GM23248 (cell line): ENCODE data around the gene HOOK1. TPM values are rescaled to one million over a fixed set of nuclear protein-coding genes. Genes with fewer than 3 reads are reported as not detected.
"Not testable (repeated sequence)": the region's sequence is repeated elsewhere in the genome, so short reads cannot be mapped to it uniquely, and the experiment has no call there.

Experiments
- DNase-seq: peaks from one replicate; pipeline ENCODE4 v3.0.0-alpha.2; 2015
- H2AFZ ChIP-seq: fragments of 200-600 bp; sonication (generic); 2 replicates; pipeline ENCODE4 v1.6.1; 2016; ENCODE audit warnings: antibody characterized with exemption
- H3F3A ChIP-seq: fragments of 200-600 bp; sonication (generic); 2 replicates; pipeline ENCODE4 v1.6.1; 2016; ENCODE audit warnings: mild to moderate bottlenecking, antibody characterized with exemption, mixed run types; ENCODE audit not compliant: insufficient read depth
- H3K27ac ChIP-seq: fragments of 200-600 bp; sonication (generic); 2 replicates; pipeline ENCODE4 v1.5.1; 2016; ENCODE audit warnings: mild to moderate bottlenecking
- H3K27me3 ChIP-seq: fragments of 200-600 bp; sonication (generic); replicated peaks from 2 replicates; pipeline ENCODE4 v1.6.1; 2016; ENCODE audit warnings: mild to moderate bottlenecking; ENCODE audit not compliant: insufficient read depth
- H3K36me3 ChIP-seq: fragments of 200-600 bp; sonication (generic); 2 replicates; pipeline ENCODE4 v1.6.1; 2016; ENCODE audit warnings: low read depth, mild to moderate bottlenecking
- H3K4me1 ChIP-seq: fragments of 200-600 bp; sonication (generic); 2 replicates; pipeline ENCODE4 v1.6.1; 2016; ENCODE audit warnings: mild to moderate bottlenecking; ENCODE audit not compliant: insufficient read depth
- H3K4me2 ChIP-seq: fragments of 200-600 bp; sonication (generic); one replicate; pipeline ENCODE4 v1.6.1; 2016; ENCODE audit warnings: mild to moderate bottlenecking; ENCODE audit not compliant: unreplicated experiment
- H3K4me3 ChIP-seq: fragments of 200-600 bp; sonication (generic); 2 replicates; pipeline ENCODE4 v1.5.1; 2016; ENCODE audit warnings: mild to moderate bottlenecking
- H3K79me2 ChIP-seq: fragments of 200-600 bp; sonication (generic); 2 replicates; pipeline ENCODE4 v1.6.1; 2016; ENCODE audit warnings: mild to moderate bottlenecking; ENCODE audit not compliant: insufficient read depth
- H3K9ac ChIP-seq: fragments of 200-600 bp; sonication (generic); 2 replicates; pipeline ENCODE4 v1.6.1; 2016; ENCODE audit warnings: mild to moderate bottlenecking
- H3K9me2 ChIP-seq: fragments of 200-600 bp; sonication (generic); 2 replicates; pipeline ENCODE4 v1.6.1; 2016; ENCODE audit warnings: mixed run types, mild to moderate bottlenecking, moderate library complexity; ENCODE audit not compliant: insufficient read depth
- H3K9me3 ChIP-seq: fragments of 200-600 bp; sonication (generic); one replicate; pipeline ENCODE4 v1.6.1; 2017; ENCODE audit warnings: low read depth
- H4K20me1 ChIP-seq: fragments of 200-600 bp; sonication (generic); 2 replicates; pipeline ENCODE4 v1.6.0; 2016; ENCODE audit not compliant: insufficient read depth
- EZH2 ChIP-seq: fragments of 200-600 bp; sonication (generic); IDR thresholded peaks from 2 replicates; pipeline ENCODE4 v1.6.1; 2018; ENCODE audit warnings: antibody characterized with exemption, mild to moderate bottlenecking; ENCODE audit not compliant: insufficient read depth, poor library complexity, severe bottlenecking
- EZH2phosphoT487 ChIP-seq: fragments of 200-600 bp; sonication (generic); IDR thresholded peaks from 2 replicates; pipeline ENCODE4 v1.6.1; 2018; ENCODE audit warnings: antibody characterized with exemption, moderate library complexity, mild to moderate bottlenecking, low read depth; ENCODE audit not compliant: insufficient read depth
- WGBS, 2 experiments: methylation state at CpG; one replicate each; pipeline ENCODE4 v1.1.6; 2015 to 2017; ENCODE audit warnings: low lambda C conversion rate in 2 of 2, low coverage in 1 of 2; ENCODE audit errors: missing lambda C conversion rate in 2 of 2; 5-methylcytosine and 5-hydroxymethylcytosine counted together
- in situ Hi-C: fragments of 300-500 bp; cut with MboI; formaldehyde crosslinking; loops from 2 replicates; pipeline ENCODE4 v1.15.0; 2020
- polyA plus RNA-seq: library from polyadenylated mRNA; unstranded; fragments of >200 nt; fragmentation: Nextera tagmentation; extraction: Ambion mirVana; gene quantifications from 2 replicates; pipeline ENCODE4 v1.2.1, GENCODE V29; 2016
- total RNA-seq: library from RNA; depleted of rRNA; stranded (reverse); fragments of >200 nt; shearing (Covaris generic); gene quantifications from 2 replicates; pipeline ENCODE4 v1.2.3, GENCODE V29; 2014; rRNA removed

HOOK1 gene
- total and polyA plus RNA-seq, 2 experiments from 2014 or later: not detected

GRCh38 chr1:59917026-59917784 is 102.5 kb downstream of the HOOK1 start:
- in situ Hi-C loops: no loop called here
- Histone ChIP-seq H3K4me2 (no peak overlapping the region), H3K79me2 (no peaks in the 10 kb centered on the region), H3K9me2 (no peaks in the 10 kb centered on the region), H3F3A (no peaks in the 10 kb centered on the region), H3K4me3 (no peak overlapping the region), H4K20me1 (no peaks in the 10 kb centered on the region), H3K9me3 (no peaks in the 10 kb centered on the region), H3K36me3 (no peaks in the 10 kb centered on the region), H3K27me3 (peaks cover 21% of the 10 kb centered on the region), H2AFZ (no peak overlapping the region), H3K27ac (no peak overlapping the region), H3K9ac (no peak overlapping the region), H3K4me1 (no peaks in the 10 kb centered on the region)
- 60 to 68% methylated on average over 10 of the region's 10 CpGs for WGBS, 2 experiments
- DNase-seq: no peak
- TF ChIP-seq EZH2phosphoT487 (no peak), EZH2 (no peak)

- Histone ChIP-seq H3K9me3 (no peaks in the 10 kb centered on the region), H3K4me2 (no peak overlapping the region), H3K9ac (no peak overlapping the region), H3K27ac (no peak overlapping the region), H3K36me3 (no peaks in the 10 kb centered on the region), H4K20me1 (no peaks in the 10 kb centered on the region), H3K4me1 (no peaks in the 10 kb centered on the region), H3F3A (no peaks in the 10 kb centered on the region), H3K9me2 (no peaks in the 10 kb centered on the region), H2AFZ (no peak overlapping the region), H3K27me3 (peaks cover 23% of the 10 kb centered on the region), H3K4me3 (no peak overlapping the region), H3K79me2 (no peaks in the 10 kb centered on the region)
- 27 to 33% methylated on average over 2 of the region's 2 CpGs for WGBS, 2 experiments
- in situ Hi-C loops: no loop called here
- no peak for DNase-seq
- TF ChIP-seq EZH2phosphoT487 (no peak), EZH2 (no peak)
These were observed 103.0 kb downstream of the HOOK1 start for GRCh38 chr1:59917785-59918180.

GRCh38 chr1:59919746-59920145 is 105.0 kb downstream of the HOOK1 start:
- H2AFZ ChIP-seq: no peak overlapping the region
- no peak overlapping the region for H3K4me3 ChIP-seq
- H3K9ac ChIP-seq: no peak overlapping the region
- peaks cover 23% of the 10 kb centered on the region for H3K27me3 ChIP-seq
- H4K20me1 ChIP-seq: no peaks in the 10 kb centered on the region
- in situ Hi-C loops: no loop called here
- H3K9me3 ChIP-seq: no peaks in the 10 kb centered on the region
- H3K9me2 ChIP-seq: no peaks in the 10 kb centered on the region
- no peak for TF ChIP-seq EZH2phosphoT487
- no peak for TF ChIP-seq EZH2
- no peak overlapping the region for H3K4me2 ChIP-seq
- 18 to 36% methylated on average over 2 of the region's 2 CpGs for WGBS, 2 experiments
- H3F3A ChIP-seq: no peaks in the 10 kb centered on the region
- DNase-seq: no peak
- no peaks in the 10 kb centered on the region for H3K79me2 ChIP-seq
- no peaks in the 10 kb centered on the region for H3K36me3 ChIP-seq
- H3K4me1 ChIP-seq: no peaks in the 10 kb centered on the region
- no peak overlapping the region for H3K27ac ChIP-seq

GRCh38 chr1:59921258-59921899 is 106.6 kb downstream of the HOOK1 start:
- H3K9me3 ChIP-seq, H3K79me2 ChIP-seq, H3K4me3 ChIP-seq, H3K36me3 ChIP-seq, H3F3A ChIP-seq, H3K27ac ChIP-seq, DNase-seq, H4K20me1 ChIP-seq, H2AFZ ChIP-seq, H3K9ac ChIP-seq, H3K9me2 ChIP-seq, in situ Hi-C loops, H3K4me2 ChIP-seq, H3K4me1 ChIP-seq: not testable (repeated sequence)
- 33 to 34% methylated on average over 6 of the region's 6 CpGs for WGBS, 2 experiments
- peaks cover 23% of the 10 kb centered on the region for H3K27me3 ChIP-seq

DNA sequence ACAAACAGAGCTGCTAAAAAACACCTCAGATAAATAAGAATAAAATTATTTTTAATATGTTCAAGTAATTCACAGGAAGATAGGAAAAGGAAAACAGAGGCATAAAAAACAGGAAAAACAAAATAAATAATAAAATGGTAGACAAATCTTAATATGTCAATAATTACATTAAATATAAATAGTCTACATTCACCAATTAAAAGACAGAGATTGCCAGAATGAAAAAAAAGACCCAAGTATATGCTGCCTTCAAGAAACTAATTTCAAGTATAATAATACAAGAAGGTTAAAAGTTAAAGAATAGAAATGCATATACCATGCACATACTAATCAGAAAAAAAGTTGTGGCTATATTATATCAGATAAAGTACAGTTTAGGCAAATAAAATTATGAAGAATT is 109.9 kb downstream of the HOOK1 start:
- H4K20me1 ChIP-seq: no peaks in the 10 kb centered on the region
- H3K9me3 ChIP-seq: no peaks in the 10 kb centered on the region
- no peak overlapping the region for H3K4me3 ChIP-seq
- no peak overlapping the region for H3K4me2 ChIP-seq
- peaks cover 37% of the 10 kb centered on the region for H3K27me3 ChIP-seq
- H2AFZ ChIP-seq: no peak overlapping the region
- no peak for DNase-seq
- H3K27ac ChIP-seq: no peak overlapping the region
- no peaks in the 10 kb centered on the region for H3K9me2 ChIP-seq
- no peak overlapping the region for H3K9ac ChIP-seq
- H3F3A ChIP-seq: no peaks in the 10 kb centered on the region
- in situ Hi-C loops: loop anchor here (25.0 kb wide), 1 partner anchor 1187 kb away; no protein-coding TSS in a partner anchor
- no peaks in the 10 kb centered on the region for H3K79me2 ChIP-seq
- TF ChIP-seq EZH2 (no peak), EZH2phosphoT487 (no peak)
- no peaks in the 10 kb centered on the region for H3K36me3 ChIP-seq
- no peaks in the 10 kb centered on the region for H3K4me1 ChIP-seq

Other genes starting within 250 kb of the HOOK1 start
- gene CYP2J2, start 111.8 kb downstream of the HOOK1 start, total RNA-seq: not detected in 2 replicates
- gene CYP2J2, start 111.8 kb downstream of the HOOK1 start, polyA plus RNA-seq: not detected in 2 replicates